ENCODE data around the gene MCIDAS.

MCIDAS gene

GRCh38 chr5:55219770-55220169 lies 7.3 kb downstream of the MCIDAS start:
- peak overlapping the region; percentile 62 for H3K4me3 ChIP-seq (ENCODE audit: low read depth, low read length)
- H3K27ac ChIP-seq: no peak overlapping the region
- no peak for TF ChIP-seq CTCF (IDR thresholded peaks at IDR 0.05; ENCODE audit: low read depth, low read length)
- H3K9me3 ChIP-seq (ENCODE audit: severe bottlenecking): no peaks in the 10 kb centered on the region
- no peaks in the 10 kb centered on the region for H3K36me3 ChIP-seq
- DNase-seq: no peak
- no peaks in the 10 kb centered on the region for H3K27me3 ChIP-seq (ENCODE audit: insufficient read depth, low read depth, severe bottlenecking)

- H3K36me3 ChIP-seq: no peaks in the 10 kb centered on the region
- no peak overlapping the region for H3K27ac ChIP-seq
- TF ChIP-seq CTCF (IDR thresholded peaks at IDR 0.05; ENCODE audit: low read depth, low read length): no peak
- no peak for DNase-seq
- H3K4me3 ChIP-seq (ENCODE audit: low read depth, low read length): no peak overlapping the region
- no peaks in the 10 kb centered on the region for H3K9me3 ChIP-seq (ENCODE audit: severe bottlenecking)
- no peaks in the 10 kb centered on the region for H3K27me3 ChIP-seq (ENCODE audit: insufficient read depth, low read depth, severe bottlenecking)
Measured at GRCh38 chr5:55218967-55219366, 8.1 kb downstream of the MCIDAS start.

GRCh38 chr5:55211184-55211874 lies 15.8 kb downstream of the MCIDAS start:
- DNase-seq: no peak

GRCh38 chr5:55205001-55205400 lies 22.1 kb downstream of the MCIDAS start:
- DNase-seq: no peak
- no peak for TF ChIP-seq CTCF (IDR thresholded peaks at IDR 0.05; ENCODE audit: low read depth, low read length)
- Histone ChIP-seq H3K27ac (no peak overlapping the region), H3K27me3 (ENCODE audit: insufficient read depth, low read depth, severe bottlenecking) (no peaks in the 10 kb centered on the region), H3K9me3 (ENCODE audit: severe bottlenecking) (no peaks in the 10 kb centered on the region), H3K4me3 (ENCODE audit: low read depth, low read length) (no peak overlapping the region), H3K36me3 (no peaks in the 10 kb centered on the region)

More at GRCh38 chr5:55211184-55211874, 15.8 kb downstream of the MCIDAS start:
- Histone ChIP-seq H3K9me3 (ENCODE audit: severe bottlenecking) (no peaks in the 10 kb centered on the region), H3K4me3 (ENCODE audit: low read depth, low read length) (no peak overlapping the region), H3K36me3 (no peaks in the 10 kb centered on the region), H3K27me3 (ENCODE audit: insufficient read depth, low read depth, severe bottlenecking) (no peaks in the 10 kb centered on the region), H3K27ac (no peak overlapping the region)
- TF ChIP-seq CTCF (IDR thresholded peaks at IDR 0.05; ENCODE audit: low read depth, low read length): no peak

GRCh38 chr5:55191165-55191564 lies 36.0 kb downstream of the MCIDAS start:
- TF ChIP-seq CTCF (IDR thresholded peaks at IDR 0.05; ENCODE audit: low read depth, low read length): no peak

More at GRCh38 chr5:55191165-55191564, 36.0 kb downstream of the MCIDAS start:
- no peaks in the 10 kb centered on the region for H3K36me3 ChIP-seq
- DNase-seq: no peak
- no peaks in the 10 kb centered on the region for H3K27me3 ChIP-seq (ENCODE audit: insufficient read depth, low read depth, severe bottlenecking)
- no peak overlapping the region for H3K27ac ChIP-seq
- no peak overlapping the region for H3K4me3 ChIP-seq (ENCODE audit: low read depth, low read length)
- H3K9me3 ChIP-seq (ENCODE audit: severe bottlenecking): no peaks in the 10 kb centered on the region

Measured in WERI-Rb-1 (cell line).